Skeletal muscle satellite cell (primary cell): ENCODE results near the gene MAB21L3.

Experiments
- H3K27me3 ChIP-seq: 2 replicates; pipeline ENCODE4 v1.7.0; 2013; ENCODE audit warnings: low read length; ENCODE audit not compliant: control insufficient read depth, insufficient read depth
- H3K36me3 ChIP-seq: 2 replicates; pipeline ENCODE4 v1.7.0; 2013; ENCODE audit warnings: mild to moderate bottlenecking, control low read depth, low read length; ENCODE audit not compliant: insufficient read depth
- H3K4me1 ChIP-seq: 2 replicates; pipeline ENCODE4 v1.7.0; 2013; ENCODE audit warnings: low read length; ENCODE audit not compliant: control insufficient read depth, insufficient read depth
- H3K4me2 ChIP-seq: 2 replicates; pipeline ENCODE4 v1.7.0; 2013; ENCODE audit warnings: mild to moderate bottlenecking, low read length
- H3K4me3 ChIP-seq: 2 replicates; pipeline ENCODE4 v1.7.0; 2013; ENCODE audit warnings: low read length
- H3K9ac ChIP-seq: 2 replicates; pipeline ENCODE4 v1.7.0; 2013; ENCODE audit warnings: mild to moderate bottlenecking, low read depth, low read length, moderate library complexity
- H3K9me3 ChIP-seq: replicated peaks from 2 replicates; pipeline ENCODE4 v1.7.0; 2013; ENCODE audit warnings: mild to moderate bottlenecking, control low read depth, low read length

Gene MAB21L3

GRCh38 chr1:116091083-116091482, 20.1 kb upstream of the MAB21L3 start:
- Histone ChIP-seq H3K27me3 (no peaks in the 10 kb centered on the region), H3K4me3 (no peak overlapping the region), H3K4me1 (no peaks in the 10 kb centered on the region), H3K9me3 (no peaks in the 10 kb centered on the region), H3K4me2 (no peak overlapping the region), H3K36me3 (no peaks in the 10 kb centered on the region), H3K9ac (no peak overlapping the region)

DNA sequence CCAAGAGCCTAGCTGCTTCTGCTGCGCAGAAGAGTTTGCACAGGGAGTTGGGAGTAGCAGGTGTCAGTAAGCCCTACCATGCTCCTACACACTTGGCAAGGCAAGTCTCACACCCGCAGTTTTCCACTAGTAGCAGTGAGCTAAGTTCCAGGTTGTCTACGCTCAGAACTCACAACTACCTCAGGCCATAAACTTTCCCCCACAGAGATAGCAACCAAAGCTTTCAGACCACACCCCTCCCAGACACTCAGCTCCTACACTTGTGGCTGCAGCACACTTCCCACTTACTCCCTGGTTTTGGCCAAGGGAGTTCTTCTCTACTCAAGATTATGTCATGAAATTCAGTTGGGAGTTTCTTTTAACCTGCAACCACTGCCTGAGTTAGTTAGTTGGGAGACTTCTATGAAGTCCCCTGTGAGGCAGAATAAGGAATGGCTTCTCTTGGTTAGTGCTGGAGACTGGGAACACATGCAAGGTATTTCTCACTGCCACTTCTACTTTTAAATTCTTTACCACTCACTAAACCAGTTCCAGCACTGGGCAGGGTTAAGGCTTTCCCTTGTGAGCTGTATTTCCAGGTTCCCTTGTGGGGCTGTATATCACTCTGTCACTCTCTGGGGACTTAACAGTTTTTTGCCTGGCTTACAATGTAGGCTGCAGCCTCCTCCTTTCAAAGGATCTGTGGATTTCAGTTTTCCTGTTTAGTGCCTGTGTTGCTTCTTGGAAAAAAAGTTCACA, 18.3 kb upstream of the MAB21L3 start:
- Histone ChIP-seq H3K4me2 (no peak overlapping the region), H3K4me3 (no peak overlapping the region), H3K9me3 (no peaks in the 10 kb centered on the region), H3K36me3 (no peaks in the 10 kb centered on the region), H3K4me1 (no peaks in the 10 kb centered on the region), H3K27me3 (no peaks in the 10 kb centered on the region), H3K9ac (no peak overlapping the region)

GRCh38 chr1:116095027-116095426, 16.2 kb upstream of the MAB21L3 start:
- Histone ChIP-seq H3K9ac (no peak overlapping the region), H3K4me3 (no peak overlapping the region), H3K27me3 (no peaks in the 10 kb centered on the region), H3K9me3 (no peaks in the 10 kb centered on the region), H3K4me1 (no peaks in the 10 kb centered on the region), H3K36me3 (no peaks in the 10 kb centered on the region), H3K4me2 (no peak overlapping the region)

GRCh38 chr1:116096013-116096618, 15.1 kb upstream of the MAB21L3 start:
- Histone ChIP-seq H3K27me3 (no peaks in the 10 kb centered on the region), H3K9ac (no peak overlapping the region), H3K36me3 (no peaks in the 10 kb centered on the region), H3K4me3 (no peak overlapping the region), H3K4me2 (no peak overlapping the region), H3K9me3 (no peaks in the 10 kb centered on the region), H3K4me1 (no peaks in the 10 kb centered on the region)

DNA sequence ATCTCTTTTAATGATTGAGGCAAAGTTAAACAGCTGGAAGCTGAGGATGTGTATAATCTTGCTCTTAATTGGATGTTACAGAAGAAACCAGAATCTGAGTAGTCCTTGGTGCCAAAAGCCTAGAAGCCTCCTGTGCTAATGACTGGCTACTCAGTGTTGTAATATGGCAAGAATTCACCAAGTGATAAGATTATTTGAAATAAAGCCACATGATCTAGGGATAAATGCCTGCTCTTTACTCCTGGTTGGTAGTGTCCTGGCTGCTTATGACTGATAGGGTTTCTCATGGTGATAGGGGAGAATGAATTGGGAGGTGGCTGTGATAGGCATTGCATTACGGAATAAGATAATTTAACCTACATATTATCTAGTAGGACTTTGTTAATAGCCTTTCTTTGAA, 13.6 kb upstream of the MAB21L3 start:
- Histone ChIP-seq H3K4me2 (no peak overlapping the region), H3K9me3 (no peaks in the 10 kb centered on the region), H3K9ac (no peak overlapping the region), H3K36me3 (no peaks in the 10 kb centered on the region), H3K4me3 (no peak overlapping the region), H3K27me3 (no peaks in the 10 kb centered on the region), H3K4me1 (no peaks in the 10 kb centered on the region)

DNA sequence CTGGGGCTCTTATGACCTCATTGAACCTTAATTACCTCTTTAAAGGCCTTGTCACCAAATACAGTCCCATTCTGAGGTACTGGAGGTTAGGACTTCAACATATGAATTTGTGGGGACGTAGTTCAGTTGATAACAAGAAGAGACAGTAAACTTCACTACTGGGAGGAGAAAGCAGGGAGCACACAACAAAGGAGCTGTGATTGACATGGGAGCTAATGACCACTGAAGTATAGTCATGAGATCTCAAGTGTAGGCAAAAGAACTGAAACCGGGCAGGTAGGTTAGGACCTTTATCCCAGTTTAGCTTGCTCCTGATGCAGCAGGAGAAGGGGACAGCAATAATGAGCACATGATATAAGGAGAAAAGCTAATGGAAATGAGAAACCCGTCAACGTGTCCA, 11.8 kb upstream of the MAB21L3 start:
- Histone ChIP-seq H3K9me3 (no peaks in the 10 kb centered on the region), H3K27me3 (no peaks in the 10 kb centered on the region)

DNA sequence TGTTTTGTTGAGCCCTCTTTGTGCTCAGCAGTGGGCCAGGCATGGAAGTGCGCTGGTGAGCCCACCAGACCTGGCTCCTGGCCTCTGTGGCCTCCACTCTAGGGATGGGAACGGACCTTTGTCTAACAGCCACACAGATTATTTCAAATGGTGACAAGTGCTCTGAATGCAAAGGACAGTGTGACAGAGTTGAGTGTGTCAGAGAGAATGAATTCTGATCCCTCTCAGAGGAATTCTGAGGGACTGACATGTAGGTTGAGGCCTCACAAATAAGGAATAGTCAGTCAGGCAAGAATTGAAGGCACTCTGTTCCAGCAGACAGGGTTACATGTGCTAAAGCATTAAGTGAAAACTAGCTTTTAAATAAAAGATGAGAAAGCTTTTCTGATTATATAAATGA, 11.3 kb upstream of the MAB21L3 start:
- H3K36me3 ChIP-seq: no peaks in the 10 kb centered on the region
- no peak overlapping the region for H3K4me2 ChIP-seq
- H3K9ac ChIP-seq: no peak overlapping the region
- H3K9me3 ChIP-seq: no peaks in the 10 kb centered on the region
- H3K4me1 ChIP-seq: no peaks in the 10 kb centered on the region
- H3K27me3 ChIP-seq: no peaks in the 10 kb centered on the region
- H3K4me3 ChIP-seq: no peak overlapping the region

More for the DNA sequence above, 11.8 kb upstream of the MAB21L3 start:
- H3K4me3 ChIP-seq: no peak overlapping the region
- H3K36me3 ChIP-seq: no peaks in the 10 kb centered on the region
- no peak overlapping the region for H3K4me2 ChIP-seq
- no peaks in the 10 kb centered on the region for H3K4me1 ChIP-seq
- H3K9ac ChIP-seq: no peak overlapping the region

DNA sequence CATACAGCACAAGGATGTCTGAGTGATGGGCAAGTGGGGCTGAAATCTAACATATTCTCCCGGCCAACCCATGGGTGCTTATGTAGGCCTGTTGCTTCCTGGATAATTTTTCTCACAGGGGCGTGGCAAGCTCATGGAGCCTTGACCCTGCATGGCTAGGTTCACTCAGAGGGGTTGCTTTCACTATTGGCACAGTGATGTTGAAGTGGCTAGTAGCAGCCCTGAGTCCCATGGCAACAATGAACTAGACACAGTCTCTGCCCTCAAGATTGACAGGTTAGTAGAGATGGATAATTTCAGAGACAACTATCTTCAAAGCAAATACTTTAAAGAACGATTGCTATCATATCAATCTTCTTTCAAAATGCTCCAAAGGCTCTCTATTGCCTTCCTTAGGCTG, 6.5 kb upstream of the MAB21L3 start:
- Histone ChIP-seq H3K9ac (no peak overlapping the region), H3K36me3 (no peaks in the 10 kb centered on the region), H3K4me1 (no peaks in the 10 kb centered on the region), H3K27me3 (no peaks in the 10 kb centered on the region), H3K9me3 (no peaks in the 10 kb centered on the region), H3K4me3 (no peak overlapping the region), H3K4me2 (no peak overlapping the region)

- Histone ChIP-seq H3K27me3 (no peaks in the 10 kb centered on the region), H3K4me3 (no peak overlapping the region), H3K36me3 (no peaks in the 10 kb centered on the region), H3K4me2 (no peak overlapping the region), H3K9me3 (no peaks in the 10 kb centered on the region), H3K9ac (no peak overlapping the region), H3K4me1 (no peaks in the 10 kb centered on the region)
Measured at GRCh38 chr1:116105996-116106395, 5.2 kb upstream of the MAB21L3 start.

- H3K27me3 ChIP-seq: no peaks in the 10 kb centered on the region
- H3K9me3 ChIP-seq: no peaks in the 10 kb centered on the region
- H3K36me3 ChIP-seq: no peaks in the 10 kb centered on the region
- no peak overlapping the region for H3K4me3 ChIP-seq
- no peak overlapping the region for H3K9ac ChIP-seq
- H3K4me1 ChIP-seq: no peaks in the 10 kb centered on the region
- H3K4me2 ChIP-seq: no peak overlapping the region
Measured at GRCh38 chr1:116106646-116107045, 4.6 kb upstream of the MAB21L3 start.

DNA sequence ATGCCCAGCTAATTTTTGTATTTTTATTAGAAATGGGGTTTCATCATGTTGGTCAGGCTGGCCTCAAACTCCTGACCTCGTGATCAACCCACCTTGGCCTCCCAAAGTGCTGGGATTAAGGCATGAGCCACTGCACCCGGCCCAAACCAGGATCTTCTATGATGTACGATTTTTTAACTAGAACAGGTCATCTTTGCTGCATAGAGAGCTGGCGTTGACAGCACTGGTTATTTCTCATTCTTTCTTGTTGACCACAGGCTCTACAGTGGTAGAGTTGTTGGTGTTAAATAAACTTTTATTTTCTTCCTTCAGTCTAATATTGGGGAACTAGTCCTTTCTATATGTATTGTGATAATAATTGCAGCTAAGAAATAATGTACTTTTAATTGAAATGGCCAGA, 3.8 kb upstream of the MAB21L3 start:
- H3K4me1 ChIP-seq: no peaks in the 10 kb centered on the region
- no peak overlapping the region for H3K4me2 ChIP-seq
- H3K27me3 ChIP-seq: no peaks in the 10 kb centered on the region
- H3K4me3 ChIP-seq: no peak overlapping the region
- no peaks in the 10 kb centered on the region for H3K9me3 ChIP-seq
- no peaks in the 10 kb centered on the region for H3K36me3 ChIP-seq
- no peak overlapping the region for H3K9ac ChIP-seq

DNA sequence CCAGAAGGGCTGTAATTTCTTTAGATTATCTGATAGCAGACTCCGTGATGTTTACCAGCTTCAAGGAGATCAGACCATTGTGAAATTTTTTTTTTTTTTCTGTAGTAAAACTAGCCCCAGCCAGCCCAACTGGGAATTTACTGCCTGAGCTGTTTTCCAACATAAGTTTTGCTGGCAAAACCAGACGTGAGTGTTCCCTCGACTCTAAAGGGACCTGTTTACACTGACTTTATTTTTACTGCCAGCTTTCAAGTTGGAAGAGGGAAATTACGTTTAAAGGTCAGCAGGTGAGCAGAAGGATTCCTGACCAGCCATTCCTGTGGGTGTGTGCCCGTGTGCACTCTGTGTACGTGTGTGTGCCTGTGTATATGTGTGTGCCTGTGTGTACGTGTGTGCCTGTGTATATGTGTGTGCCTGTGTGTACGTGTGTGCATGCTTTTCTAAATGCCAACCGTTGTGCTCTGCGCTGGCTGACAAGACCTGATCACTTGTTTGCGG, 374 bp downstream of the MAB21L3 start:
- no peaks in the 10 kb centered on the region for H3K27me3 ChIP-seq
- no peaks in the 10 kb centered on the region for H3K36me3 ChIP-seq
- no peak overlapping the region for H3K4me2 ChIP-seq
- peaks cover 17% of the 10 kb centered on the region for H3K4me1 ChIP-seq
- no peak overlapping the region for H3K9ac ChIP-seq
- H3K9me3 ChIP-seq: no peaks in the 10 kb centered on the region
- H3K4me3 ChIP-seq: no peak overlapping the region
